Measurements from ENCODE around the gene DENND1B. TPM values are rescaled to one million over a fixed set of nuclear protein-coding genes. Genes with fewer than 3 reads are reported as not detected.

Gene DENND1B, protein sequence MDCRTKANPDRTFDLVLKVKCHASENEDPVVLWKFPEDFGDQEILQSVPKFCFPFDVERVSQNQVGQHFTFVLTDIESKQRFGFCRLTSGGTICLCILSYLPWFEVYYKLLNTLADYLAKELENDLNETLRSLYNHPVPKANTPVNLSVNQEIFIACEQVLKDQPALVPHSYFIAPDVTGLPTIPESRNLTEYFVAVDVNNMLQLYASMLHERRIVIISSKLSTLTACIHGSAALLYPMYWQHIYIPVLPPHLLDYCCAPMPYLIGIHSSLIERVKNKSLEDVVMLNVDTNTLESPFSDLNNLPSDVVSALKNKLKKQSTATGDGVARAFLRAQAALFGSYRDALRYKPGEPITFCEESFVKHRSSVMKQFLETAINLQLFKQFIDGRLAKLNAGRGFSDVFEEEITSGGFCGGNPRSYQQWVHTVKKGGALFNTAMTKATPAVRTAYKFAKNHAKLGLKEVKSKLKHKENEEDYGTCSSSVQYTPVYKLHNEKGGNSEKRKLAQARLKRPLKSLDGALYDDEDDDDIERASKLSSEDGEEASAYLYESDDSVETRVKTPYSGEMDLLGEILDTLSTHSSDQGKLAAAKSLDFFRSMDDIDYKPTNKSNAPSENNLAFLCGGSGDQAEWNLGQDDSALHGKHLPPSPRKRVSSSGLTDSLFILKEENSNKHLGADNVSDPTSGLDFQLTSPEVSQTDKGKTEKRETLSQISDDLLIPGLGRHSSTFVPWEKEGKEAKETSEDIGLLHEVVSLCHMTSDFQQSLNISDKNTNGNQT
- total RNA-seq (2016; rRNA removed; fragmentation: Illumina TruSeq; extraction: Trizol): 5.7 and 7.5 TPM in 2 replicates
- 8.2 and 9.3 TPM in 2 replicates for total RNA-seq (2016; cell fraction: cytosol; rRNA removed; fragmentation: Illumina TruSeq; extraction: Trizol; ENCODE audit: low read depth)
- 6.2 and 6.5 TPM in 2 replicates for total RNA-seq (2016; cell fraction: insoluble cytoplasmic fraction; rRNA removed; fragmentation: Illumina TruSeq; extraction: Trizol)
- 4.1 and 4.5 TPM in 2 replicates for total RNA-seq (2016; cell fraction: membrane; rRNA removed; fragmentation: Illumina TruSeq; extraction: Trizol)
- 18.2 and 22.5 TPM in 2 replicates for total RNA-seq (2016; cell fraction: nucleus; rRNA removed; fragmentation: Illumina TruSeq; extraction: Trizol)
- polyA plus RNA-seq (2011; rRNA removed): 2.1 and 2.6 TPM in 2 replicates
- 0.89 and 1.2 TPM in 2 replicates for polyA plus RNA-seq (2011; cell fraction: cytosol; rRNA removed)
- 2.4 and 3.0 TPM in 2 replicates for polyA plus RNA-seq (2011; cell fraction: nucleus; rRNA removed)
- 1.9 TPM in 2 replicates for polyA plus RNA-seq (2012)
- 0.51 and 0.55 TPM in 2 replicates for polyA plus RNA-seq (2016; cell fraction: cytosol; fragmentation: Illumina TruSeq; extraction: Trizol; ENCODE audit: low read depth)
- polyA plus RNA-seq (2016; cell fraction: insoluble cytoplasmic fraction; fragmentation: Illumina TruSeq; extraction: Trizol; ENCODE audit: low read depth): 3.2 and 3.4 TPM in 2 replicates
- 0.77 and 0.92 TPM in 2 replicates for polyA plus RNA-seq (2016; cell fraction: membrane; fragmentation: Illumina TruSeq; extraction: Trizol; ENCODE audit: low read depth)
- 3.9 and 4.6 TPM in 2 replicates for polyA plus RNA-seq (2016; cell fraction: nucleus; fragmentation: Illumina TruSeq; extraction: Trizol; ENCODE audit: insufficient read depth, low read depth)
- polyA minus RNA-seq (2011; rRNA and poly(A)+ RNA removed; ENCODE audit: low replicate concordance): 10.7 and 15.7 TPM in 2 replicates
- 3.7 and 5.0 TPM in 2 replicates for polyA minus RNA-seq (2011; cell fraction: cytosol; rRNA and poly(A)+ RNA removed)
- 39.9 and 40.9 TPM in 2 replicates for polyA minus RNA-seq (2011; cell fraction: nucleus; rRNA and poly(A)+ RNA removed)
- Bru-seq, nascent RNA: percentile 68 among the genes with signal in this experiment
- BruChase-seq, experiment 1, labeled RNA remaining after a 6-hour chase: percentile 53 among the genes with signal in this experiment
- BruChase-seq, experiment 2, labeled RNA remaining after a 2-hour chase: percentile 58 among the genes with signal in this experiment
- long read RNA-seq, experiment 1, partial matches to known transcripts: 0 of 1 reads
- long read RNA-seq, experiment 1, other reads (novel, unspliced or antisense): 1 of 1 reads
- long read RNA-seq, experiment 2, partial matches to known transcripts: 0 of 7 reads
- long read RNA-seq, experiment 2, other reads (novel, unspliced or antisense): 7 of 7 reads

DNA sequence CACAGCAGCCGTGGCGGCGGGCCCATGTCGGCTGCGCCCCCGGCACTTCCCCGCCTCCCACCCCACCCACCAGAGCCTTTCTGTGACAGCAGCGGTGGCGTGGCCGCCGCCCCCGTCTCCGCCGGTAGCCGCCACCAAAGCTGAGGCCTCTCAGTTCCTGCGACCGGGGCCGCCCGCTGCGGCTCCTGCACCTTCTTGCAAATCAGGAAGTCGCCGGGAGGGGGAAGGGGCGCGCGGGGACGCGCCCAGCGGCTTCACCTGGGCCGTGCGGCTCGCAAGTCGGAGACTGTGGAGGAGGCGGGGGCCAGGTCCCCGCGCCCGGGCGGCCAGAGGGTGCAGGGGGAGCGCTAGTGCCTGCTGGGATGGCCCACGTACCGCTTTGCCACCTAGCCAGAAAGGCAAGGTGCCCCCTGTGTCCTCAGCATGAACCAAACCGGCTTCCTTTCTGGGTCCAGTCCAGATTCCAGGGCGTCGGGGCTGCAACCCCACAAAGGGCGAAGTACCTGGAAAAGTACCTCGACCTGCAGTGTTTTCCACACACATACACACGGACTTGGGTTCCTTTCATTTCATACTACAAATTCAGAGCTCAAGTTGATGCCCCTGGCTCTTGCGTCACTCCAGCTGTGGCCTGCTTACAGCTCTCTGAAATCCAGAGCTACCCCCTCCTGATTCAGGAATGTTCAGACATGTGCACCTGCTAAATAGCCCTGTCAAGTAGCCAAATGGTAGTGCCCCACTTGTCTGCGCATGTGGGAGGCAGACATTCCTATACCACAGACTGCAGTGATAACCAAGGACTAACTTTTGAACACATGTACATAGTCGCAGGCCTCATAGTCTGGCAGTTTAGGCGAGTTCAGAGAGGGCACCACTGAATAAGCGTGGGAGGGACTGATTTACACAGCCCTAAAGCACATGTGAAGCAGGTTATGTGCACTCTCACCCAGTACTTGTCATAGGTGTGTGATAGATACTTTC, at the start of gene DENND1B:
DENND1B (minus strand) TSS at position 199 of the 981 bp plus-strand sequence. CDS start 325 bp downstream, outside the sequence.
- Histone ChIP-seq H2AFZ (ENCODE audit: low read length) (peak within 1 kb of the TSS; percentile 97), H3K27me3 (ENCODE audit: control insufficient read depth in 1 of 2, insufficient read depth in 2 of 2, low read length in 2 of 2) (no peaks in the 10 kb centered on the region), H4K20me1 (ENCODE audit: insufficient read depth, low read length) (no peaks in the 10 kb centered on the region), H3K4me3 (replicated peaks in 1 of 3; ENCODE audit: insufficient read depth in 1 of 3, low read depth in 2 of 3, low read length in 3 of 3) (peak within 1 kb of the TSS; percentile 65 to 93 (median 66)), H3K36me3 (replicated peaks in 1 of 2; ENCODE audit: control insufficient read depth in 1 of 2, insufficient read depth in 2 of 2, low read length in 2 of 2) (no peaks in the 10 kb centered on the region), H3K27ac (ENCODE audit: extremely low read length, insufficient read depth, low read length) (peak within 1 kb of the TSS; percentile 72), H3K9me3 (ENCODE audit: low read length) (no peaks in the 10 kb centered on the region), H3K79me2 (ENCODE audit: insufficient read depth, low read length) (no peaks in the 10 kb centered on the region), H3K9ac (ENCODE audit: insufficient read depth, low read depth, low read length) (peak within 1 kb of the TSS; percentile 83), H3K4me1 (ENCODE audit: insufficient read depth, low read length) (peaks cover 23% of the 10 kb centered on the region), H3K4me2 (ENCODE audit: low read depth, low read length) (peak within 1 kb of the TSS; percentile 99)
- in situ Hi-C loops (cut with HindIII; ENCODE audit: extremely low pct_ligation_motif_present, low pct_unique_long_range_greater_than_20kb) (loop anchor here (10.0 kb wide), 1 partner anchor 139 kb away; the partner anchor contains the start of gene LHX9), intact Hi-C loops (cut with micrococcal nuclease; ENCODE audit: unreplicated experiment) (loop anchor here (2.0 to 10.0 kb wide), 5 partner anchors 89 to 248 kb away; partner anchors contain the start of genes C1orf53 and LHX9)
- 1% methylated on average over 15 of the region's 51 CpGs for WGBS (ENCODE audit: low lambda C conversion rate)
- FAIRE-seq: no peak
- BruUV-seq (replicated peaks): no TSS peak
- peak; percentile 52 for DNase-seq (ENCODE audit: low spot score)
- ChIA-PET POLR2A (interaction anchor here (1.1 kb wide), 1 partner anchor 127 kb away, joined by 4 read pairs; the partner anchor contains the start of gene C1orf53), CTCF (ENCODE audit: low intra/inter-chr PET ratio, low total read pairs) (interaction anchor here (1.3 kb wide), 1 partner anchor 141 kb away, joined by 3 read pairs; no protein-coding TSS in a partner anchor)
- peak; percentile 92 for ATAC-seq
- TF ChIP-seq HNRNPLL (IDR thresholded peaks at IDR 0.05; ENCODE audit: low read depth, low read length, poor library complexity, severe bottlenecking) (peak; percentile 49), KAT8 (CRISPR knock-in tag; IDR thresholded peaks at IDR 0.05) (peak; percentile 71), JDP2 (CRISPR knock-in tag; IDR thresholded peaks at IDR 0.05; ENCODE audit: borderline replicate concordance) (no peak), ELF1 (CRISPR knock-in tag; IDR thresholded peaks at IDR 0.05) (peak; percentile 81), ZNF556 (CRISPR knock-in tag; IDR thresholded peaks at IDR 0.05; ENCODE audit: borderline replicate concordance) (no peak; the same call in 1 of the 2 replicates), ZFP36L2 (CRISPR knock-in tag; IDR thresholded peaks at IDR 0.05) (0 out of 2 replicates have a peak, but pooled peaks have one; percentile 20), POLR2A (IDR thresholded peaks at IDR 0.05; ENCODE audit: insufficient read depth in 1 of 2, low read depth in 2 of 2, low read length in 2 of 2) (peak; percentile 40 to 57; a peak in 2 of 4 replicates)
- TF ChIP-seq, protein P1, sequence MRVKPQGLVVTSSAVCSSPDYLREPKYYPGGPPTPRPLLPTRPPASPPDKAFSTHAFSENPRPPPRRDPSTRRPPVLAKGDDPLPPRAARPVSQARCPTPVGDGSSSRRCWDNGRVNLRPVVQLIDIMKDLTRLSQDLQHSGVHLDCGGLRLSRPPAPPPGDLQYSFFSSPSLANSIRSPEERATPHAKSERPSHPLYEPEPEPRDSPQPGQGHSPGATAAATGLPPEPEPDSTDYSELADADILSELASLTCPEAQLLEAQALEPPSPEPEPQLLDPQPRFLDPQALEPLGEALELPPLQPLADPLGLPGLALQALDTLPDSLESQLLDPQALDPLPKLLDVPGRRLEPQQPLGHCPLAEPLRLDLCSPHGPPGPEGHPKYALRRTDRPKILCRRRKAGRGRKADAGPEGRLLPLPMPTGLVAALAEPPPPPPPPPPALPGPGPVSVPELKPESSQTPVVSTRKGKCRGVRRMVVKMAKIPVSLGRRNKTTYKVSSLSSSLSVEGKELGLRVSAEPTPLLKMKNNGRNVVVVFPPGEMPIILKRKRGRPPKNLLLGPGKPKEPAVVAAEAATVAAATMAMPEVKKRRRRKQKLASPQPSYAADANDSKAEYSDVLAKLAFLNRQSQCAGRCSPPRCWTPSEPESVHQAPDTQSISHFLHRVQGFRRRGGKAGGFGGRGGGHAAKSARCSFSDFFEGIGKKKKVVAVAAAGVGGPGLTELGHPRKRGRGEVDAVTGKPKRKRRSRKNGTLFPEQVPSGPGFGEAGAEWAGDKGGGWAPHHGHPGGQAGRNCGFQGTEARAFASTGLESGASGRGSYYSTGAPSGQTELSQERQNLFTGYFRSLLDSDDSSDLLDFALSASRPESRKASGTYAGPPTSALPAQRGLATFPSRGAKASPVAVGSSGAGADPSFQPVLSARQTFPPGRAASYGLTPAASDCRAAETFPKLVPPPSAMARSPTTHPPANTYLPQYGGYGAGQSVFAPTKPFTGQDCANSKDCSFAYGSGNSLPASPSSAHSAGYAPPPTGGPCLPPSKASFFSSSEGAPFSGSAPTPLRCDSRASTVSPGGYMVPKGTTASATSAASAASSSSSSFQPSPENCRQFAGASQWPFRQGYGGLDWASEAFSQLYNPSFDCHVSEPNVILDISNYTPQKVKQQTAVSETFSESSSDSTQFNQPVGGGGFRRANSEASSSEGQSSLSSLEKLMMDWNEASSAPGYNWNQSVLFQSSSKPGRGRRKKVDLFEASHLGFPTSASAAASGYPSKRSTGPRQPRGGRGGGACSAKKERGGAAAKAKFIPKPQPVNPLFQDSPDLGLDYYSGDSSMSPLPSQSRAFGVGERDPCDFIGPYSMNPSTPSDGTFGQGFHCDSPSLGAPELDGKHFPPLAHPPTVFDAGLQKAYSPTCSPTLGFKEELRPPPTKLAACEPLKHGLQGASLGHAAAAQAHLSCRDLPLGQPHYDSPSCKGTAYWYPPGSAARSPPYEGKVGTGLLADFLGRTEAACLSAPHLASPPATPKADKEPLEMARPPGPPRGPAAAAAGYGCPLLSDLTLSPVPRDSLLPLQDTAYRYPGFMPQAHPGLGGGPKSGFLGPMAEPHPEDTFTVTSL (CRISPR knock-in tag; IDR thresholded peaks at IDR 0.05; ENCODE audit: borderline replicate concordance): 0 out of 2 replicates have a peak, but pooled peaks have one; percentile 43
